Body of pancreas (tissue), 4 donors: ENCODE data around the gene STAMBP. TPM values are rescaled to one million over a fixed set of nuclear protein-coding genes. Genes with fewer than 3 reads are reported as not detected.

Experiments used
- ATAC-seq: fragments of 150-250 bp; one replicate; pipeline ENCODE4 v1.9.1; 2016
- DNase-seq, 4 donors: peaks; one replicate each; pipeline ENCODE4 v3.0.0-alpha.2; 2019
- H3K27ac ChIP-seq, 4 donors: fragments of 200-600 bp; sonication (generic); 1 replicate in 3 of 4; 2 replicates in 1 of 4; pipeline versions ENCODE4 v1.5.1 to v1.6.1; 2016 to 2019; ENCODE audit warnings: mild to moderate bottlenecking in 1 of 4, mixed read lengths in 1 of 4, moderate library complexity in 1 of 4
- H3K27me3 ChIP-seq, 2 donors: fragments of 200-600 bp; sonication (generic); one replicate each; pipeline ENCODE4 v1.6.0; 2016; ENCODE audit warnings: mild to moderate bottlenecking in 1 of 2
- H3K36me3 ChIP-seq, 2 donors: fragments of 200-600 bp; sonication (generic); replicated peaks in 1 of 2; 2 replicates each; pipeline ENCODE4 v1.5.1; 2016; ENCODE audit warnings: low read depth in 2 of 2; ENCODE audit not compliant: insufficient read depth in 1 of 2
- H3K4me1 ChIP-seq: fragments of 200-600 bp; sonication (generic); one replicate; pipeline ENCODE4 v1.6.0; 2016
- H3K4me3 ChIP-seq, 2 donors: fragments of 200-600 bp; sonication (generic); 1 replicate in 1 of 2; 2 replicates in 1 of 2; pipeline ENCODE4 v1.5.1; 2016 to 2019
- H3K9me3 ChIP-seq, 3 donors: fragments of 200-600 bp; sonication (generic); 1 replicate in 2 of 3; 2 replicates in 1 of 3; pipeline ENCODE4 v1.5.1; 2016
- POLR2A ChIP-seq, 3 donors: fragments of 450-650 bp; IDR thresholded peaks; one replicate each; pipeline ENCODE4 v1.6.1; 2016; ENCODE audit warnings: antibody characterized with exemption in 3 of 3, mild to moderate bottlenecking in 2 of 3
- WGBS, 2 donors: methylation state at CpG; one replicate each; pipeline ENCODE4 v1.1.5; 2017; 5-methylcytosine and 5-hydroxymethylcytosine counted together
- intact Hi-C: fragments of 100-400 bp; cut with DNase I; formaldehyde crosslinking; loops from one replicate; pipeline ENCODE4 v1.15.1; 2023
- total RNA-seq, 2 donors: library from RNA; depleted of rRNA; stranded (reverse); fragments of >200 nt; gene quantifications; one replicate each; pipeline ENCODE4 v1.1.0, GENCODE V29; 2016
- TF ChIP-seq, protein P1 (sequence below), 7 experiments: fragments of 450-650 bp in 4 of 7; fragments of 200-600 bp in 3 of 7; sonication (generic) in 3 of 7; IDR thresholded peaks; one replicate each; pipeline ENCODE4 v1.5.1; 2016 to 2019; ENCODE audit warnings: antibody characterized with exemption in 7 of 7

STAMBP gene
- total RNA-seq, 2 donors from 2014 or later = 9.2 to 10.4 TPM

- 79% methylated on average over 5 of the region's 5 CpGs for WGBS, 2 donors
- Histone ChIP-seq H3K27me3 (no peaks in the 10 kb centered on the region), H3K27ac (no peak overlapping the region), H3K9me3 (no peaks in the 10 kb centered on the region), H3K4me1 (no peaks in the 10 kb centered on the region), H3K36me3 (no peaks in the 10 kb centered on the region), H3K4me3 (no peak overlapping the region)
- intact Hi-C loops = no loop called here
- DNase-seq = no peak
- ATAC-seq = no peak
- TF ChIP-seq POLR2A (IDR thresholded peaks at IDR 0.05) = no peak
- TF ChIP-seq, protein P1, sequence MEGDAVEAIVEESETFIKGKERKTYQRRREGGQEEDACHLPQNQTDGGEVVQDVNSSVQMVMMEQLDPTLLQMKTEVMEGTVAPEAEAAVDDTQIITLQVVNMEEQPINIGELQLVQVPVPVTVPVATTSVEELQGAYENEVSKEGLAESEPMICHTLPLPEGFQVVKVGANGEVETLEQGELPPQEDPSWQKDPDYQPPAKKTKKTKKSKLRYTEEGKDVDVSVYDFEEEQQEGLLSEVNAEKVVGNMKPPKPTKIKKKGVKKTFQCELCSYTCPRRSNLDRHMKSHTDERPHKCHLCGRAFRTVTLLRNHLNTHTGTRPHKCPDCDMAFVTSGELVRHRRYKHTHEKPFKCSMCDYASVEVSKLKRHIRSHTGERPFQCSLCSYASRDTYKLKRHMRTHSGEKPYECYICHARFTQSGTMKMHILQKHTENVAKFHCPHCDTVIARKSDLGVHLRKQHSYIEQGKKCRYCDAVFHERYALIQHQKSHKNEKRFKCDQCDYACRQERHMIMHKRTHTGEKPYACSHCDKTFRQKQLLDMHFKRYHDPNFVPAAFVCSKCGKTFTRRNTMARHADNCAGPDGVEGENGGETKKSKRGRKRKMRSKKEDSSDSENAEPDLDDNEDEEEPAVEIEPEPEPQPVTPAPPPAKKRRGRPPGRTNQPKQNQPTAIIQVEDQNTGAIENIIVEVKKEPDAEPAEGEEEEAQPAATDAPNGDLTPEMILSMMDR (IDR thresholded peaks at IDR 0.05) = no peak
Measured at GRCh38 chr2:73915437-73915993, 86.8 kb downstream of the STAMBP start.

- H3K4me1 ChIP-seq = no peaks in the 10 kb centered on the region
- H3K27me3 ChIP-seq = no peaks in the 10 kb centered on the region
- no peak overlapping the region for H3K4me3 ChIP-seq
- no peaks in the 10 kb centered on the region for H3K9me3 ChIP-seq
- intact Hi-C loops = no loop called here
- H3K36me3 ChIP-seq = no peaks in the 10 kb centered on the region
- ATAC-seq (no peak), DNase-seq (no peak)
- TF ChIP-seq, protein P1 (IDR thresholded peaks at IDR 0.05) = no peak
- TF ChIP-seq POLR2A (IDR thresholded peaks at IDR 0.05) = no peak
- no peak overlapping the region for H3K27ac ChIP-seq
- WGBS, 2 donors = 35 to 36% methylated on average over 2 of the region's 2 CpGs
Measured at GRCh38 chr2:73916666-73917065, 87.9 kb downstream of the STAMBP start.

- no peaks in the 10 kb centered on the region for H3K27me3 ChIP-seq
- no peak for DNase-seq
- intact Hi-C loops = no loop called here
- no peaks in the 10 kb centered on the region for H3K4me1 ChIP-seq
- H3K36me3 ChIP-seq = no peaks in the 10 kb centered on the region
- ATAC-seq = no peak
- H3K4me3 ChIP-seq = no peak overlapping the region
- H3K27ac ChIP-seq = no peak overlapping the region
- TF ChIP-seq POLR2A (IDR thresholded peaks at IDR 0.05) = no peak
- TF ChIP-seq, protein P1 (IDR thresholded peaks at IDR 0.05) = no peak
- WGBS, 2 donors = 43 to 50% methylated on average over 2 of the region's 2 CpGs
- no peaks in the 10 kb centered on the region for H3K9me3 ChIP-seq
Measured at GRCh38 chr2:73917296-73917695, 88.5 kb downstream of the STAMBP start.

GRCh38 chr2:73917696-73918207, 89.0 kb downstream of the STAMBP start:
- Histone ChIP-seq H3K4me3 (no peak overlapping the region), H3K4me1 (no peaks in the 10 kb centered on the region), H3K27ac (no peak overlapping the region), H3K27me3 (no peaks in the 10 kb centered on the region), H3K36me3 (no peaks in the 10 kb centered on the region), H3K9me3 (no peaks in the 10 kb centered on the region)
- WGBS, 2 donors = 82 to 89% methylated on average over 3 to 4 of the region's 4 CpGs
- DNase-seq (no peak), ATAC-seq (no peak)
- TF ChIP-seq, protein P1 (IDR thresholded peaks at IDR 0.05) = no peak
- no peak for TF ChIP-seq POLR2A (IDR thresholded peaks at IDR 0.05)
- intact Hi-C loops = no loop called here

DNA sequence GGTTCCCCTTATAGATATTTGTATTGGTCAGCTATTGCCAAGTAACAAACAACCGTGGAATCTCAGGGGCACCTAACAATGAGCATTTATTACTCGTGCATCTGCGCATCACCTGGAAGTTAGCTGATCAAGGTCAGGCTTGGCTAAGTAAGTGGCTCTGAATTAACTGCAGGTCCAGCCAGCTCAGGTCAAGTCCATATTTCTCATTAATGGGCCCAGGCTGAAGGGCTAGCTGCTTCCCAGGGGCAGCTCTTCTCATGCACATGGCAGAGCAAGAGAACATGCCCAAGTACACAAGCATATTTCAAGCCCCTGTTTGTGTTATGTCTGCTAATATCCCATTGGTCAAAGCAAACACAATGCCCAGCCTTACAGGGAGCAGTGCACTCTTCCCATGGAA, 90.1 kb downstream of the STAMBP start:
- DNase-seq (no peak), ATAC-seq (no peak)
- intact Hi-C loops = no loop called here
- H3K27ac ChIP-seq = no peak overlapping the region
- no peaks in the 10 kb centered on the region for H3K27me3 ChIP-seq
- H3K36me3 ChIP-seq = no peaks in the 10 kb centered on the region
- TF ChIP-seq POLR2A (IDR thresholded peaks at IDR 0.05) = no peak
- no peaks in the 10 kb centered on the region for H3K9me3 ChIP-seq
- no peaks in the 10 kb centered on the region for H3K4me1 ChIP-seq
- WGBS, 2 donors = 68 to 74% methylated on average over 3 of the region's 3 CpGs
- H3K4me3 ChIP-seq = no peak overlapping the region
